ENCODE data around the gene PMVK.

Gene PMVK

DNA sequence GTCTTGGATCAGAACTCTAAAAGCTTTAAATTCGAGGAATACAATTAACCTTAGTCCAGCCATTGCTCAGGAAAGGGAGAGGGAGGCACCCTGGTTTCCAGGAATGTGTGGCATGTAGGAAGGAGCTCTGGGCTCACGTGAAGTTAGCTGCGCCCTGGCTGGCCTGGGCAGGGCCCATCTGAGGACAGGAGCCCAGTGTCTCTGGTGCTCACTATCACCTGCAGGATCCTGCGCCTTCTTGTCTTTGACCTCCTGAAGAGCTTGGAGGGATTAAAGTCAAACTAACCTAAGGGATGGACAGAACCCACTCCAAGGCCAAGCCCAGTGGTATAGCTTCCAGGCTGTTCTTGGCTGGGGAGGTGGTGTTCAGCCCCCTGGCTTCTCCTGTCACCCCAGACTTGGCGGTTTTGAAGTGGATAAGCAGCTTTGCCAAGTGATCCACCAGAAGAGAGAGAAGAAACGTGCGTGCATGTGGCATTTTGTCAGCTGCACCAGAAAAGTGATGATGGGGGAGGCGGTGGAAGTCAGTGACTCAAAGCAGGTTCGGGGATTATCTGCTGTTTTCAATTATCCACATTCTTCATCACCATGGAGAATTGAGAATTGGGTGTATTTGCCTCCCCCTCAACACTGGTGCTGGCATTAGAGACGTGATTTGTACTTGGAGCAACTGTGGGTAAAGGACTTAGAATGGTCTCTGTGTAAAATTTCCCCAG lies 54.5 kb downstream of the PMVK start:
- DNase-seq (ENCODE audit: low read depth, low spot score): no peak

DNA sequence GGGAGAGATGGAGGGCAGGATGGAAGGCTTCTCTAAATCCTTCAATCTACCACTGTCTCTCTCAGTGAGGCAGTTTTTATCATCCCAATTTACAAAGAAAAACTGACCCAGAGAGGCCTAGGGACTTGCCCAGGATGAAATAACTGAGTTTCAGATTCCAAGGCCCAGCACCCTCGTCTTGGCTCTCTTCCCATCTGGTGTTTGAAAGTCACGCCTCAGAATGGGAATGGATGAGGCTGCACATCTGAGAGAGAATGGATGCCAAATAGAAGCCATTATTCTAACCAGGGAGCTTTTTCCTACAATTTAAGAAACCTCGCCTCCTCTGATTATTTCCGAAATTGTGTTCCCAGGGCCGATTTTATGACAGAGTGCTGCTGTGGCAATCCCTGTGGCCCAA lies 55.8 kb downstream of the PMVK start:
- no peak for DNase-seq (ENCODE audit: low read depth, low spot score)

DNA sequence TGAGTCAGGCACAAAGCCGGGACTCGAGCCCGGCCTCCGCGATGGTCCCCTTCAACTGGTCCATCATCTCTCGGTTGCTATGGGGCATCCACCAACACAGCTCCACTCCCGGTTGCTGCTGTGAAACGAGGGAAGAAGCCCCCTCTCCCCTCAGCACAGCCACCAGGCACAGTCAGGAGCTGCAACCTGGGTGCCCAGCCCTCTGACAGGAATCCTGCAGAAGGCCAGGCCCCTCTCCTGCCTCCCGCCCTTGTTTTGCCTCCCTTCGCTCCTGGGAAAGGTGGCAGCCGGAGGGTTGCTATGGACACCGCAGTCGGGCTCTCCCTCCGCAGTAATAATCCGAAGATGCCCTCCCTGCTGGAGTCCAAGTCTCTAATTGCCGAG lies 57.5 kb downstream of the PMVK start:
- no peak for DNase-seq (ENCODE audit: low read depth, low spot score)

DNA sequence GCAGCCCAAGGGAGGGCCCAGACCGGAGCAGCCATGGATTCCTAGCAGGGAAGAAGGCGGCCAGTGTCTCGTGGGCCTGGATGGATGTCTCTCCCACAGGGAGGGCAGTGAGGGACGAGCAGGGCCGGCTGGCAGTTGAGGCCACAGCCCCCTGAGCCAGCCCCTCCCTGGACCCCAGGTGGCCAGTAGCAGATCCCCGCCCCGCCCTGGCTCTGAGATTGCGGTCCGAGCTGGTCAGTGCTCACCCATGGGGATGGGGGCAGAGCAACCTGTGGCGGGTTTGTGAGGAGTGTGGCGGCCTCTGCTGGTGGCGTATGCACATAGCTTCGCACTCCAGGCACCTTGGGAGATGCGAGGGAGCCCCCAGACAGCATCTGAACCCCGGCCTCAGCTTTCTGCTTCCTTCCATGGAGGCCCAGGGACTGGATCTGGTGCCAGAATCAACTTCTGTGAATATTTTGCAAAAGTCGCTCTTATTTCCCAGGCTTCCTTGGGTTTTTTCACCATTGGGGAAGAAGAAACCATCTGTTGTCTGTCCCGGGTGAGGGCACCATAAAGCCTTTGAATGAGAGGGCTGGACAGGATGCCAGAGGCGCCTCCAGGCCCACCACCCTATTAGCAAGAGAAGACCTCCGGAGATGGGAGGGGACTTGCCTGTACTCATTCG lies 58.0 kb downstream of the PMVK start:
- peak; percentile 42 for DNase-seq (ENCODE audit: low read depth, low spot score)

DNA sequence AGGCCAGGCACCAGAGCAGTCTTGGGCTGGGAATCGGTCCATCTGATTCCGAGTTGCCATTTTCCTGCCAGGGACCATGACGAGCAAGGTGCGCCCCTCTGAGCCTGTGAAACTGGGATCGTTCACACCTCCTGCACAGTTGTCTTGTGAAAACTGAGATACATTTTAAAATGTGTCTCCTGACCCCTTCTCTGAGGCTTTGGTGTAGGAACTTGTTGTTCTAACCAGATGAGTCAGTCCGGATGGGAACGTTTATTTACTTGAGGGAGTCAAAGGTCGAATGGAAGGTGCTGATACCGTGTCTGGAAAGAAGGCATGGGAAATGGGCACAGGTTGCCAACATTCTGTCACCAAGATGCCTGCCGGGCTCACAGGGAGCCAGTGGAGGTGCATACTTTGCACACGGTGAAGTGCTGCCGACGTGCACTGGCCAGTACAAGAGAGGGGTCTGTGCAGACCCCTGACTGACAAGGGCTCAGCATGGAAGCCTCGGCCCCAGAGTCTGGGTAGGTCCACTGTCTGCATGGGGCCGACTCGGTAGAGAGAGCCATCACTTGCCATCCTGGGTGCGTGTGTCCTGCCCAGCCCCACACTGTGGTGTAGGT lies 59.0 kb downstream of the PMVK start:
- no peak for DNase-seq (ENCODE audit: low read depth, low spot score)

DNA sequence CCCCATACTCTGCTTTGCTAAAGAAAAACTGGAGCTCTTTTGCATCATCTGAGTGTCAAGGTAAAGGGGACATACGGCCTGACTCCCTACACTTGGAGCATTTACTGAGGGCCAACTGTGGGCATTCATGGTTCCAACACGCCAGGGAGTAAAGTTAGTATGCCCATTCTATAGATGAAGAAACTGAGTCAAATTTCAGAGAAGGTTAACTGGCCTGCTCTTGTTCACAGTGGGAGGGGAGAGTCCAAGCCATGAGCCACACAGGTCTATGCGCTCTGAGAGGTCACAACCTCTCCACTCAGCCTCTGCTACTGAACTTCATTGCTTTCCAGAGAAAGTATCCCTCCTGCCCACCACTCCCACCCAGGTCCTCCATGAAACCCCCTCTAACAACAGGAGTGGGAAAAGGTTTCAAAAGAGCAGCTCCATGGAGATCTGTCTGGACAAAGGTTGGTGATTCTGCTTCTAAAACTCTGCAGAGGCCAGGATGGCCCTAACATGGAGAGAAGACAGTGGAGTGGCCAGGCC lies 59.6 kb downstream of the PMVK start:
- DNase-seq (ENCODE audit: low read depth, low spot score): no peak

Measured in activated CD4-positive, CD25-positive, alpha-beta regulatory T cell treated with anti-CD3 and anti-CD28 coated beads, Interleukin-2, amount 50 U/mL, for 16 hours (primary cell).